Colonic mucosa (tissue), 4 donors: ENCODE data around the gene FCN2. TPM values are rescaled to one million over a fixed set of nuclear protein-coding genes. Genes with fewer than 3 reads are reported as not detected.

ENCODE experiments used
- DNase-seq: peaks from one replicate; pipeline ENCODE4 v3.0.0-alpha.2; 2020
- H3K27ac ChIP-seq: fragments of 200-600 bp; one replicate; pipeline ENCODE4 v1.8.0; 2021
- H3K27me3 ChIP-seq: fragments of 200-600 bp; one replicate; pipeline ENCODE4 v1.8.0; 2021
- H3K36me3 ChIP-seq: fragments of 200-600 bp; one replicate; pipeline ENCODE4 v1.8.0; 2021
- H3K4me1 ChIP-seq: fragments of 200-600 bp; one replicate; pipeline ENCODE4 v1.8.0; 2021; ENCODE audit warnings: mild to moderate bottlenecking
- H3K4me3 ChIP-seq: fragments of 200-600 bp; one replicate; pipeline ENCODE4 v1.8.0; 2021
- H3K9ac ChIP-seq, 2 donors: one replicate each; pipeline ENCODE4 v1.7.0; 2013; ENCODE audit warnings: control low read depth in 2 of 2, low read depth in 2 of 2, low read length in 2 of 2
- H3K9me3 ChIP-seq: fragments of 200-600 bp; one replicate; pipeline ENCODE4 v1.8.0; 2021
- intact Hi-C: fragments of 100-400 bp; cut with DNase I; formaldehyde crosslinking; loops from one replicate; pipeline ENCODE4 v1.14.1; 2022
- total RNA-seq, 2 donors: library from RNA; stranded (reverse); fragmentation: NEBNext Ultra II Directional in 1 of 2; extraction: Animal tissue kit (Norgen Biotek cat#: 25700) in 1 of 2; gene quantifications; one replicate each; pipeline ENCODE4 v1.2.1, GENCODE V29; 2021
- TF ChIP-seq, protein P1 (sequence below): fragments of 200-600 bp; IDR thresholded peaks from one replicate; pipeline ENCODE4 v1.8.0; 2022; ENCODE audit warnings: antibody characterized with exemption, mild to moderate bottlenecking
- donor health status: healthy.
- donor health status: DM: no; HTN: no; CAD: no.
- donor health status: DM: no; HTN: no; CAD: no.

Gene FCN2
- total RNA-seq, 2 donors from 2014 or later: not detected

DNA sequence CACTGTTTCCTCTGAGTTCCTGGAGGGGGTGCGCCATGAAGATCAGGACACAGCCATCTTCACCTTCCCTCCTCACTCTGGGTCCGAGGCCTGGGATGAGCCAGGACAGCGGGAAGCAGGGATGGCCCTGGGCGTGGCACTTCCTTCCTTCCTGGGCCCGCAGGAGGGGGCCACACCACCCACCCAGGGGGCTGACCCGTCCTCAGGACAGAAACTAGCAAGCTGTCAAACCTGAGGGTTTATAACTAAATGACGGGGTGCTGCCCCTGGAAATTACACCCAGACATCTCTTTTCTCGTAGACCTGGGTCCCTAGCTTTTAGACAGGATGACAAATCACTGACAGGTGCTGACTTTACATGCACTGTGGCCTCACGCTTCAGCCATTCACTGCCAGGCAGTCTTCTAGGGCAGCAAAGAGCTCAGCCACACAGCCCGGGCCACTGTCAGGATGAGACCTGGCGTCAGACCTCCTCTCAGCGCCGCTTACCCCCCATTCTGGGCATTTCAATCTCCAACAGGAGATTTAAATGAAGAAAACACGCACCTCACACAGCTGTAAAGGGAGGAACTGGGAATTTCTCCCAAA is 8.1 kb downstream of the FCN2 start:
- Histone ChIP-seq H3K9me3 (no peaks in the 10 kb centered on the region), H3K4me3 (no peak overlapping the region), H3K9ac (no peak overlapping the region), H3K36me3 (no peaks in the 10 kb centered on the region), H3K27ac (no peak overlapping the region), H3K27me3 (no peaks in the 10 kb centered on the region), H3K4me1 (no peaks in the 10 kb centered on the region)
- TF ChIP-seq, protein P1, sequence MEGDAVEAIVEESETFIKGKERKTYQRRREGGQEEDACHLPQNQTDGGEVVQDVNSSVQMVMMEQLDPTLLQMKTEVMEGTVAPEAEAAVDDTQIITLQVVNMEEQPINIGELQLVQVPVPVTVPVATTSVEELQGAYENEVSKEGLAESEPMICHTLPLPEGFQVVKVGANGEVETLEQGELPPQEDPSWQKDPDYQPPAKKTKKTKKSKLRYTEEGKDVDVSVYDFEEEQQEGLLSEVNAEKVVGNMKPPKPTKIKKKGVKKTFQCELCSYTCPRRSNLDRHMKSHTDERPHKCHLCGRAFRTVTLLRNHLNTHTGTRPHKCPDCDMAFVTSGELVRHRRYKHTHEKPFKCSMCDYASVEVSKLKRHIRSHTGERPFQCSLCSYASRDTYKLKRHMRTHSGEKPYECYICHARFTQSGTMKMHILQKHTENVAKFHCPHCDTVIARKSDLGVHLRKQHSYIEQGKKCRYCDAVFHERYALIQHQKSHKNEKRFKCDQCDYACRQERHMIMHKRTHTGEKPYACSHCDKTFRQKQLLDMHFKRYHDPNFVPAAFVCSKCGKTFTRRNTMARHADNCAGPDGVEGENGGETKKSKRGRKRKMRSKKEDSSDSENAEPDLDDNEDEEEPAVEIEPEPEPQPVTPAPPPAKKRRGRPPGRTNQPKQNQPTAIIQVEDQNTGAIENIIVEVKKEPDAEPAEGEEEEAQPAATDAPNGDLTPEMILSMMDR: no peak
- DNase-seq: no peak
- intact Hi-C loops: no loop called here

DNA sequence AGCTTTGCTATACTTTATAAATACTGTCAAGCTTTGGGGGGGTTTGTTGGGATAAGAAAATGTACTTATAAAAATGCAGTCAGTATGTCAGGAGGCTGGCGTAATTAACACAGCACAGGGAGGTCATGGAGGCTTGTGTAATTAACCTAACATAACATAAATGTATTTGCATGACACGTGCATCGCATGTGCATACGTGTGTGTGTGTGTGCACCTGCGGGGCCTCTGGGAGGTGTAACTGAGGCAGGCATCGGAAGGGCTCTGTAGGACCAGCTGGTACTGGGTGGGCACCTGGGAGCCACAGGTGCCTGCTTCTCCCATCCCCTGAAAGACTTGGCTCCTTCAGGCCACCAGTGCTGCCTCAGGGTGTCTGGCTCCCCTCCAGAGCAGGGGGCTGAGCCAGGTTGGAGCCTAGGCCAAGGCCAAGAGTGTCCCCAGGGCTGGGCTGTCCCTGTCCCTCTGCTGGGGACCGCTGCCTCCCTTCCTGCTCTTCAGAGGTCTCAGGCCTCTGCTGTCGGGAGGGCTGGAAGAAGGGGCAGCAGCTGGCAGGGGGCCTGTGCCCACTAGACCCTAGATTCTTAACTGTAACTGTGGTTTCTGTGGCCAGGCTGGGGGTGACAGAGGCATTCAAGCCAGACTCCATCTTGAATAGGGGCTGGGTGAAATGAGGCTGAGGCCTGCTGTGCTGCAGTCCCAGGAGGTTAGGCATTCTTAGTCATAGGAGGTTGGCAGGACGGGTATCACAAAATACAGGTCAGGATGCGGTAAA is 9.0 kb downstream of the FCN2 start:
- TF ChIP-seq, protein P1: no peak
- H3K36me3 ChIP-seq: no peaks in the 10 kb centered on the region
- intact Hi-C loops: no loop called here
- no peak overlapping the region for H3K9ac ChIP-seq
- no peak overlapping the region for H3K27ac ChIP-seq
- H3K27me3 ChIP-seq: no peaks in the 10 kb centered on the region
- no peak for DNase-seq
- H3K4me3 ChIP-seq: no peak overlapping the region
- no peaks in the 10 kb centered on the region for H3K4me1 ChIP-seq
- H3K9me3 ChIP-seq: no peaks in the 10 kb centered on the region

DNA sequence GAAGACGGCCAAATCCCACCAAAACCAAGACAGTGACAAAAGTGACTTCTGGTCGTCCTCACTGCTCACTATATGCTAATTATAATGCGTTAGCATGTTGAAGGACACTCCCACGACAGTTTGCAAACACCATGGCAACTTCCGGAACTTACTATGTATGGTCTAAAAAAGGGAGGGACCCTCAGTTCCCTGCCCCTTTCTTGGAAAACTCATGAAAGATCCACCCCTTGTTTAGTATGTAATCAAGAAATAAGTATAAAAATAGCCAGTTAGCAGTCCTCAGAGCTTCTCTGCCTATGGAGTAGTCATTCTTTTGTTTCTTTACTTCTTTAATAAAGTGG is 9.5 kb downstream of the FCN2 start:
- intact Hi-C loops: no loop called here
- Histone ChIP-seq H3K4me1 (no peaks in the 10 kb centered on the region), H3K9ac (no peak overlapping the region), H3K36me3 (no peaks in the 10 kb centered on the region), H3K4me3 (no peak overlapping the region), H3K9me3 (no peaks in the 10 kb centered on the region), H3K27ac (no peak overlapping the region), H3K27me3 (no peaks in the 10 kb centered on the region)
- no peak for DNase-seq
- TF ChIP-seq, protein P1: no peak

DNA sequence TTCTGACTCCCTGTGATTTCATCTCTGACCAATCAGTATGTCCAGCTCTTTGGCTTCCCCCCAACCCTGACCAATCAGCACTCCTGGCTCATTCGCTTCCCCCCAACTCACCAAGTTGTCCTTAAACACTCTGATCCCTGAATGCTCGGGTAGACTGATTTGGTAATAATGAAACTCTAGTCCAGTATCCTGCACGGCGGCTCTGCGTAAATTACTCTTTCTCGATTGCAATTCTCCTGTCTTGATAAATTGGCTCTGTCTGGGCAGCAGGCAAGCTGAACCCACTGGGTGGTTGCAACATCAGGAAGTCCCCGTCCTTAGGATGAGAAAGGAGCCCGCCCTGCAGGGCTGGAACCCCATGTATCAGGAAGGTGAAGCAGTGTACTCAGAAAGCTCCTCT is 10.4 kb downstream of the FCN2 start:
- intact Hi-C loops: no loop called here
- no peak for DNase-seq
- H3K36me3 ChIP-seq: no peaks in the 10 kb centered on the region
- H3K9me3 ChIP-seq: no peaks in the 10 kb centered on the region
- H3K27me3 ChIP-seq: no peaks in the 10 kb centered on the region
- H3K4me1 ChIP-seq: no peaks in the 10 kb centered on the region
- no peak overlapping the region for H3K4me3 ChIP-seq
- H3K9ac ChIP-seq: no peak overlapping the region
- TF ChIP-seq, protein P1: no peak
- no peak overlapping the region for H3K27ac ChIP-seq

DNA sequence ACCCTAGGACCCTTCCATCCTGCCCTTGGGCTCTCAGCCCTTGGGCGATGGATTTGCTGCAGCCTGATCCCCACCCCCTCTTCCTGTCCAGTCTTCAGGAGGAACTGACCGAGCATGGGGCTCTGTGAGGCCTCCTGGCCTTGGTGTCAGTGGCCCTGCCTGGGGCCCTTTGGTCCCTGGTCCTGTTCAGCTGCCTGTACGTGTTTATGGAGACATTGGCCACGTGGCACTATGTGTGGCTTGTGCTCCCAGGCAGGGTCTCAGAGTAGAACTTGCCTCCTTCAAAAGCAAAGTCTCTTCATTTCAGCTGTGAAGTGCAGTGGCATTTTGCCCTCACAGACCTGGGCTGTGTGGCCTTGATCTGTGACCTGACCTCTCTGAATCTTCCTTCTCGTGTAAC is 11.1 kb downstream of the FCN2 start:
- Histone ChIP-seq H3K9me3 (no peaks in the 10 kb centered on the region), H3K36me3 (no peaks in the 10 kb centered on the region), H3K9ac (no peak overlapping the region), H3K4me3 (no peak overlapping the region), H3K27me3 (no peaks in the 10 kb centered on the region), H3K4me1 (no peaks in the 10 kb centered on the region), H3K27ac (no peak overlapping the region)
- no peak for DNase-seq
- TF ChIP-seq, protein P1: no peak
- intact Hi-C loops: no loop called here
